ENCODE results near the gene DEPDC1B. TPM values are rescaled to one million over a fixed set of nuclear protein-coding genes. Genes with fewer than 3 reads are reported as not detected.

The DEPDC1B gene
- total and polyA plus RNA-seq, 4 donors: 0.55 to 3.1 (median 0.70) TPM

Other genes starting within 250 kb of the DEPDC1B start
- gene ELOVL7, start 144.1 kb upstream of the DEPDC1B start, total RNA-seq: 1 to 10 TPM; 4.5 to 5.9 TPM
- 1 to 10 TPM; 2.9 to 4.1 TPM for gene ELOVL7, start 144.1 kb upstream of the DEPDC1B start, polyA plus RNA-seq
- 10 to 100 TPM; 10.5 to 11.3 TPM for gene ERCC8, start 244.9 kb upstream of the DEPDC1B start, total RNA-seq
- gene ERCC8, start 244.9 kb upstream of the DEPDC1B start, polyA plus RNA-seq: 1 to 10 TPM; 4.6 to 5.5 TPM
- gene NDUFAF2, start 245.0 kb upstream of the DEPDC1B start, total RNA-seq: 10 to 100 TPM; 12.2 to 23.2 TPM
- gene NDUFAF2, start 245.0 kb upstream of the DEPDC1B start, polyA plus RNA-seq: 10 to 100 TPM; 36.4 to 68.8 TPM

All from lung (tissue), 4 donors.